Measurements from ENCODE around the gene TBC1D23.

GRCh38 chr3:100231668-100232067 lies 29.1 kb upstream of the TBC1D23 start:
- TF ChIP-seq CTCF (conservative IDR thresholded peaks at IDR 0.05) (no peak), EZH2 (IDR thresholded peaks at IDR 0.05; ENCODE audit: low read depth) (no peak)

Measured in PC-9 (cell line).